AG08396 (cell line): Measurements from ENCODE around the gene RYR2.
"Not testable (repeated sequence)": the region's sequence is repeated elsewhere in the genome, so short reads cannot be mapped to it uniquely, and the experiment has no call there.

Experiments used
- DNase-seq: peaks from one replicate; pipeline ENCODE4 v3.0.0; 2012; ENCODE audit warnings: low spot score, mixed read lengths

The RYR2 gene

GRCh38 chr1:237146241-237146640 lies 104.3 kb downstream of the RYR2 start:
- DNase-seq: no peak

GRCh38 chr1:237149857-237150256 lies 107.9 kb downstream of the RYR2 start:
- DNase-seq: no peak

DNA sequence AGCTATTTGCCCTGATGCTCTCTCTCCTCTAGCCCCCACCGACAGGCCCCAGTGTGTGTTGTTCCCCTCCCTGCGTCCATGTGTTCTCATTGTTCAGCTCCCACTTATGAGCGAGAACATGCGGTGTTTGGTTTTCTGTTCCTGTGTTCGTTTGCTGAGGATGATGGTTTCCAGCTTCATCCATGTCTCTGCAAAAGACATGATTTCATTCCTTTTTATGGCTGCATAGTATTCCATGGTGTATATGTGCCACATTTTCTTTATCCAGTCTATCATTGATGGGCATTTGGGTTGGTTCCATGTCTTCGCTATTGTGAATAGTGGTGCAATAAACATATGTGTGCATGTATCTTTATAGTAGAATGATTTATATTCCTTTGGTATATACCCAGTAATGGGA lies 110.0 kb downstream of the RYR2 start:
- DNase-seq: not testable (repeated sequence)

GRCh38 chr1:237152506-237153335 lies 110.7 kb downstream of the RYR2 start:
- no peak for DNase-seq

DNA sequence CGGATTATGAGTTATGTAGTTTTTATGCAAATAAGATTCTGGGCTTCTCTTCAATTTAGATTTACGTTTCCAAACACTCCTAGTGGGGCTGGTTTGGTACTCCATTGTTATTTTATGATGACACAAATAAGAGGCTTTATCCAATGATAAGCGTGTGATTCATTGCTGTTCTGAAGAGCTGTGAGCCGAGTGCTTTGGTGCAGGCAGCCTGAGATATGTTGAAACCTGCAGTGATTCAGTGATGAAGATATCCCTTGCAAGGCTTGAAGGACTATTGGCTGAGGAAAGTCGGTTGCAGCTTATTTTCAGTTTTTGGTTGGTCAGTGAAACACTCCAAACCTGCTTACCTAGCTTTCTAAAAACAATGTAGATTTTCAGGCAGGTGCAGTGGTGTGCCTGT lies 112.2 kb downstream of the RYR2 start:
- no peak for DNase-seq

- no peak for DNase-seq
Observed at GRCh38 chr1:237164406-237165352, 122.7 kb downstream of the RYR2 start.

DNA sequence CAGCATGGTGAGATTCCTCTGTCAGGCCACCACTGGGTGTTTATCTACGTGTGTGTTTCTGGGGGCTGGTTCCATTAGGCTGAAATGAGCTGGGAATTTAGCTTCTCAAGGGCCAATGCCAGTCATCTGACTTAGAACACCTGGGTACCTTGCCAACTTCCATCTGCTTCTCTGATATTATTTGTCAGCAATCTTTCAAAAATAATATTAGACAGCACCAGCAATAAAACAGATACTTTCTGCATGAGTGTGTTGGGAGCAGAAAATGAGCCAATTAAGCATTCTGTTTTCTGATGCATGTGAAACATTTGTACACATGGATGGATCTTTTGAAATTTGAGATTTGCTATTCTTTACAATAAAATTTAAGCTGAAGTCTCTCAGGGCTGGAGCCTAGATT lies 124.1 kb downstream of the RYR2 start:
- no peak for DNase-seq

GRCh38 chr1:237166593-237167101 lies 124.7 kb downstream of the RYR2 start:
- DNase-seq: no peak

DNA sequence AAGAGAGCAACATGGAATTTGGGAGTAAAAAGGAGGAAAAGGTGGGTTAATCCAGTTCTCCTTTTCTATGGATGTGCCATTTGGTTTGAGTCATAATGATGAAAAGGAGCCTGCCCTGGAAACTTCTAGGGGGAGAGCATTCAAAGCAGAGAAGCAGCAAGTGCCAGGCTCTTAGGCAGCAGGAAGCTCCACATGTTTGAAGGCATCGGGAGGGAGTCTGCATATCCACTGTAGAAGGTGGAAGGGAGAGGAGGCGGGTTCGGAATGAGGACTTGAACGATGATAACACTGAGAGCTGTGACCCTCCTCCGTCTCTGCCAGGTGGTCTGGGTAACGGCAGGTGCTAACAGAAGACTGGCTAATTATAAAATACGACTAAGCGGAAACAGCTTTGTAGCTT lies 128.2 kb downstream of the RYR2 start:
- DNase-seq: no peak

GRCh38 chr1:237171454-237172117 lies 129.6 kb downstream of the RYR2 start:
- no peak for DNase-seq

DNA sequence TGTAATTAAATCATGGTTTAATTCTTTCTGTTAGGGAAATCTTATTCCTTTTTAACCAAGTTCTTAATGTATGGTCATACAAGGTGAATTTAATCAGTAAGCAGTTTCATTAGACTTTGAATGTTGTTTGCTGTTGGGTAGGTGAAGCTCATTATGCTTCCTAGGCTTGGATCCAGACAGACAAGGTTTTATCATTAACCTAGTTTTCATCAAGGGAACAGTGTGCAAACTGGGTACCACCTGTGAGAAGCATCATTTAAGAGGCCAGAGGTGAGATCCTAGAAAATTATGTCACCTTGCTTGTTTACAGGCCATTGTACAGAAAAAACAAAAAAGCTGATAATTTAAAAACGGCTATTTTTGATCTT lies 130.1 kb downstream of the RYR2 start:
- DNase-seq: no peak

- no peak for DNase-seq
Observed at GRCh38 chr1:237179503-237179902, 137.5 kb downstream of the RYR2 start.

GRCh38 chr1:237180256-237180655 lies 138.3 kb downstream of the RYR2 start:
- DNase-seq: no peak

DNA sequence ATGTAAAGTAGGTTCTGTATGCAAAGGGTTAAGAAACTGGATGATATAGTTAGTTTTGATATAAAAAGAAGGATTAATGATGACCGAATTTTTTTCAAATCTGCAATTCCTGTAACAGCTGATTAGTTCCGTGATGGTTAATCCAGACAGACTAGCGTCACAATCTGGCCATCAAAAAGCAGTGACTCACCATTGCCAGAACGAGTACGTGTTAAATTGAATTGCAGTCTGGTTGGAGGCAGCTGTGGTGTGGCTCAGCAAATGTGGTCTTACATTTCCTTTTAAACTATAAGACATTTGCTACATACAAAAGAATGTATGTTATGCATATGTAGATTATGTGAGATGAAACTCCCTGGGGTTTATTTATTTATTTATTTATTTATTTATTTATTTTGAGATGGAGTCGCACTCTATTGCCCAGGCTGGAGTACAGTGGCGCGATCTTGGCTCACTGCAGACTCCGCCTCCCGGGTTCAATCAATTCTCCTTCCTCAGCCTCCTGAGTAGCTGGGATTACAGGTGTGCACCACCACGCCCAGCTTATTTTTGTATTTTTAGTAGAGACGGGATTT lies 139.8 kb downstream of the RYR2 start:
- DNase-seq: no peak

- no peak for DNase-seq
Observed at GRCh38 chr1:237183963-237184540, 142.1 kb downstream of the RYR2 start.

DNA sequence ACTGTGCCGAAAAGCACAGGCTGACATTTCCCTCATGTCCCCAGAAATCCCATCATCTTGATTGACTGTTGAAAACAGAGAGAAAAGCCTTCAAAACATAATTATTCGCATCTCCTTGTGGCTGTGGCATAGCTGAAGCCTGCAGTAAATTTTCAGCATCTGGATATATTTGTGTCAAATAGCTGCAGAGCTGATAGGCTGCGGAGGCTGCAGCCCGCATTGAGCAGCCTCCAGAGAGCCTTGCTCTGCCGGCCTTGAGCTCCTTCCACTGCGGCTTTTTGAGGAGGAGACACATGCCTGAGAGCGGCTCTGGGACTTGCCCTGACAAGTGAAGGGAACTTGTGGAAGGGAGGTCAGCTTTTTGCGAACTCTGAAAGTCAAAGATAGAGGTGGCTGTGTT lies 144.7 kb downstream of the RYR2 start:
- no peak for DNase-seq

- DNase-seq: no peak
Observed at GRCh38 chr1:237187842-237188241, 145.9 kb downstream of the RYR2 start.

DNA sequence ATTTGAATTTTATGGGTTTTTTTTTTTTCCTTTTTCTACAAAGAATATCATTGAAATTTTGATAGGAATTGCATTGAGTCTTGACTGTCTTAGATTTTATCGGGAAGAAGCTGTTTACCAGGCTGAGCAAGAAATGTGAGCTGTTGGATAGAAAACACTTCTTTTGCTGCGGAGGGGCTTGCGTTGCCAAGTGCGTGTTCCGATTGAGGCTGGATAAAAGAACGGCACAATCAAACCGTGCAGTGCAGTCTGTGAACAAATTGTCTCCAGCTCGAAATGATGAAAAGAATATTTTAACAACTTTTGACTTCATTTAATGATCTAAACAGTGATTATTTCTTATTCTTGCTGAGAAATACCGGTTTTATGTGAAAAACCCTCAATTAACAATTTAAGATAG lies 149.4 kb downstream of the RYR2 start:
- no peak for DNase-seq

DNA sequence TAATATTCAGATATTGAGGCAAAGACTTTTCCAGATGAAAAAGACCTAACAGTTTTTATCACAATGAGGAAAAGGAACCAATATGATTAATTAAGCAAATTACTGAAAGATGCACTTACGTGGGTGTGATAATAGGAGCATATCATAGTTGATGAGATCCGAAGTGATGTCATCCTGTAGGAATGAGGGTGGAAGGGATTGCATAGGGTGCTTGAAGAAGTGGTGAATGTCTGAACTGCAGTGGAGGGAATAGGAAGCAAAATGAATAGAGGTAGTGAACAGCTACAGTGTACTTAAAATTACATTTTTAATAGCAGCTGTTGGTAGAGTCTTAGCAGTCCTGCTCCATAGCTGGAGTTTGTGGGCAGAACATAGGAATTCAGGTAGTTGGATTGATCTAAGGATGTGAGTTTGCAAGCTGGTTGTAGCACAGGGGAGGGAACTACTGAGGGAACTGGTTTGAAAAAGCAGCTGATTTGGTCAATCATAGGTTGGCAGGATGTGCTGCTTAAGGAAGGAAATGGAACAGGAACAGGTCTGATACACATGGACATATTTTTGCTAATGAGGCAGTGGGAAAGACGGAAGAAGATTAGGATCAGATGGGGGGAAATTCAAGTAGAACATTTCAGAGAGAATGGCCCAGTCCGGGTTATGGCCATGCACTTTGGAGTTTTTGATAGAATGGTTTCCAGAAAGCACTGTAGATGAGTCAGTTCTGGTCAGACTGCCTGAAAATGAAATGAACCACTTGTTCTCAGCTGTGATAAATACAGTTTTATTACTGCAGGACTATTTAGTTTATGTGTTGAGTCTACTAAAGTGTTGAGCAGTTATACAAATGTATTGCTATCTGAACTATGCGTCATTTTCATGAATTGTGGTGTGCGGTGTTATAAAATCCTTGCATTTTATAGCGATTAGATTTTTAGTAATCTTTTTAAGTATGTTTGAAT lies 155.8 kb downstream of the RYR2 start:
- no peak for DNase-seq

DNA sequence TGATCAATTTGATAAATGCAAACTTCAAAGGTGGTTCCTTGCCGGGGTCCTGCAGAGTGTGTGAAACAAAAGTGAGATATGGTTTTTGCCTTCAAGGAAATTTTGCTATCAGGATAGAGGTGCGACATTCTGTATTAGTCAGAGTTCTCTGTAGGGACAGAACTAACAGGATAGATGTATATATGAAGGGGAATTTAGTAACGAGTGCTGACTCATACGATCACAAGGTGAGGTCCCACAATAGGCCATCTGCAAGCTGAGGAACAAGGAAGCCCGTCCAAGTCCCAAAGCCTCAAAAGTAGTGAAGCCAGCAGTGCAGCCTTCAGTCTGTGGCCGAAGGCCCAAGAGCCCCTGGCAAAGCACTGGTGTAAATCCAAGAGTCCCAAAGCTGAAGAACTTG lies 157.0 kb downstream of the RYR2 start:
- no peak for DNase-seq
